Upper lobe of left lung (tissue), 6 donors: Measurements from ENCODE around the gene ZNF746. TPM values are rescaled to one million over a fixed set of nuclear protein-coding genes. Genes with fewer than 3 reads are reported as not detected.

Experiments used
- ATAC-seq, 2 donors: fragments of 200-7000 bp; cut with Tn5 transposase; one replicate each; pipeline ENCODE4 v1.9.1; 2022; ENCODE audit warnings: mild to moderate bottlenecking in 2 of 2, moderate library complexity in 2 of 2; ENCODE audit not compliant: low FRiP score in 2 of 2
- DNase-seq, 2 donors: peaks; one replicate each; pipeline ENCODE4 v3.0.0-alpha.2; 2019 to 2020
- H3K27ac ChIP-seq, 4 donors: fragments of 200-600 bp; sonication (generic); one replicate each; pipeline ENCODE4 v1.5.1; 2016 to 2019
- H3K27me3 ChIP-seq, 4 donors: fragments of 200-600 bp; sonication (generic); one replicate each; pipeline ENCODE4 v1.5.1; 2017 to 2019
- H3K36me3 ChIP-seq, 4 donors: fragments of 200-600 bp; sonication (generic); one replicate each; pipeline ENCODE4 v1.5.1; 2016 to 2019
- H3K4me1 ChIP-seq, 4 donors: fragments of 200-600 bp; sonication (generic); one replicate each; pipeline ENCODE4 v1.5.1; 2018 to 2019
- H3K4me3 ChIP-seq, 4 donors: fragments of 200-600 bp; sonication (generic); one replicate each; pipeline ENCODE4 v1.5.1; 2017 to 2019; ENCODE audit warnings: mild to moderate bottlenecking in 2 of 4, moderate library complexity in 1 of 4
- H3K9me3 ChIP-seq, 4 donors: fragments of 200-600 bp; sonication (generic); one replicate each; pipeline ENCODE4 v1.5.1; 2018 to 2019
- EP300 ChIP-seq, 4 donors: sonication (generic); formaldehyde crosslinking; IDR thresholded peaks; one replicate each; pipeline ENCODE4 v1.5.1; 2017; ENCODE audit warnings: antibody characterized with exemption in 4 of 4, control low read depth in 2 of 4
- POLR2A ChIP-seq, 4 donors: fragments of 450-650 bp; IDR thresholded peaks; one replicate each; pipeline ENCODE4 v1.5.1; 2016 to 2017; ENCODE audit warnings: antibody characterized with exemption in 4 of 4, mild to moderate bottlenecking in 2 of 4
- POLR2AphosphoS5 ChIP-seq, 2 donors: sonication (generic); formaldehyde crosslinking; IDR thresholded peaks; one replicate each; pipeline ENCODE4 v1.5.1; 2017; ENCODE audit warnings: antibody characterized with exemption in 2 of 2
- WGBS, 2 donors: methylation state at CpG; one replicate each; pipeline ENCODE4 v1.1.5; 2017 to 2018; 5-methylcytosine and 5-hydroxymethylcytosine counted together
- total RNA-seq, 6 donors: library from RNA; depleted of rRNA in 4 of 6; stranded (reverse); fragments of >200 nt in 4 of 6; gene quantifications; one replicate each; pipeline versions ENCODE4 v1.1.0 to v1.2.1, GENCODE V29; 2016 to 2021
- TF ChIP-seq, protein P1 (sequence below), 6 experiments: fragments of 450-650 bp in 4 of 6; fragments of 200-600 bp in 2 of 6; sonication (generic) in 2 of 6; IDR thresholded peaks; one replicate each; pipeline ENCODE4 v1.5.1; 2016 to 2019; ENCODE audit warnings: antibody characterized with exemption in 6 of 6
- donor health status: DM: no; HTN: no; CAD: no; lungs with moderate emphysema.
- donor health status: DM: no; HTN: yes; CAD: no; lungs with severe emphysema.

ZNF746 gene
- total RNA-seq, 6 donors from 2014 or later, result 19.4 to 54.5 (median 25.2) TPM

DNA sequence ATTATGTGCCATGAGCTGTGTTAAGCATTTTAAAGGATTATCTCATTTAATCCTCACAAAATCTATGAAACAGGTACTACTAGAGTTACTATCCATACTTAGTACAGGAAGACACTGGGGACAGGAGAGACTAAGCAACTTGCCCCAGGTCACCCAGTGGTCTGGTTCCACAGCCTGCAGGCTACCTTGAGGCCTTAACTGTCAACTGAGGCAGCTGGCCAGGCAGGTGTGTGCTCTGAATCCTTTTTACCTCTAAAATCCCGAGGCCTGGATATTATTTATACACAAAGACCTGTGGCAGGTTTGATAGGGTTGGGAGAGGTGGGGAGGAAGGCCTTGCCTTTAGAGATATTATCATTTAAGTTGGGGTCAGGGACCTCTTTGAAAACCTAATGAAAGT lies 39.8 kb downstream of the ZNF746 start:
- no peak overlapping the region for H3K4me3 ChIP-seq
- no peak for DNase-seq
- no peak overlapping the region for H3K27ac ChIP-seq
- H3K4me1 ChIP-seq, result peaks cover 13 to 32% (median 19%) of the 10 kb centered on the region in 4 donors
- peaks cover 9 to 40% (median 25%) of the 10 kb centered on the region in 4 donors for H3K36me3 ChIP-seq
- no peak for TF ChIP-seq POLR2A (IDR thresholded peaks at IDR 0.05)
- no peak for TF ChIP-seq POLR2AphosphoS5 (IDR thresholded peaks at IDR 0.05)
- no peak for TF ChIP-seq EP300 (IDR thresholded peaks at IDR 0.05)
- TF ChIP-seq, protein P1, sequence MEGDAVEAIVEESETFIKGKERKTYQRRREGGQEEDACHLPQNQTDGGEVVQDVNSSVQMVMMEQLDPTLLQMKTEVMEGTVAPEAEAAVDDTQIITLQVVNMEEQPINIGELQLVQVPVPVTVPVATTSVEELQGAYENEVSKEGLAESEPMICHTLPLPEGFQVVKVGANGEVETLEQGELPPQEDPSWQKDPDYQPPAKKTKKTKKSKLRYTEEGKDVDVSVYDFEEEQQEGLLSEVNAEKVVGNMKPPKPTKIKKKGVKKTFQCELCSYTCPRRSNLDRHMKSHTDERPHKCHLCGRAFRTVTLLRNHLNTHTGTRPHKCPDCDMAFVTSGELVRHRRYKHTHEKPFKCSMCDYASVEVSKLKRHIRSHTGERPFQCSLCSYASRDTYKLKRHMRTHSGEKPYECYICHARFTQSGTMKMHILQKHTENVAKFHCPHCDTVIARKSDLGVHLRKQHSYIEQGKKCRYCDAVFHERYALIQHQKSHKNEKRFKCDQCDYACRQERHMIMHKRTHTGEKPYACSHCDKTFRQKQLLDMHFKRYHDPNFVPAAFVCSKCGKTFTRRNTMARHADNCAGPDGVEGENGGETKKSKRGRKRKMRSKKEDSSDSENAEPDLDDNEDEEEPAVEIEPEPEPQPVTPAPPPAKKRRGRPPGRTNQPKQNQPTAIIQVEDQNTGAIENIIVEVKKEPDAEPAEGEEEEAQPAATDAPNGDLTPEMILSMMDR (IDR thresholded peaks at IDR 0.05), result no peak
- H3K27me3 ChIP-seq, result no peaks in the 10 kb centered on the region
- ATAC-seq, result no peak
- 79 to 84% methylated on average over 1 of the region's 1 CpG for WGBS, 2 donors
- H3K9me3 ChIP-seq, result no peaks in the 10 kb centered on the region

DNA sequence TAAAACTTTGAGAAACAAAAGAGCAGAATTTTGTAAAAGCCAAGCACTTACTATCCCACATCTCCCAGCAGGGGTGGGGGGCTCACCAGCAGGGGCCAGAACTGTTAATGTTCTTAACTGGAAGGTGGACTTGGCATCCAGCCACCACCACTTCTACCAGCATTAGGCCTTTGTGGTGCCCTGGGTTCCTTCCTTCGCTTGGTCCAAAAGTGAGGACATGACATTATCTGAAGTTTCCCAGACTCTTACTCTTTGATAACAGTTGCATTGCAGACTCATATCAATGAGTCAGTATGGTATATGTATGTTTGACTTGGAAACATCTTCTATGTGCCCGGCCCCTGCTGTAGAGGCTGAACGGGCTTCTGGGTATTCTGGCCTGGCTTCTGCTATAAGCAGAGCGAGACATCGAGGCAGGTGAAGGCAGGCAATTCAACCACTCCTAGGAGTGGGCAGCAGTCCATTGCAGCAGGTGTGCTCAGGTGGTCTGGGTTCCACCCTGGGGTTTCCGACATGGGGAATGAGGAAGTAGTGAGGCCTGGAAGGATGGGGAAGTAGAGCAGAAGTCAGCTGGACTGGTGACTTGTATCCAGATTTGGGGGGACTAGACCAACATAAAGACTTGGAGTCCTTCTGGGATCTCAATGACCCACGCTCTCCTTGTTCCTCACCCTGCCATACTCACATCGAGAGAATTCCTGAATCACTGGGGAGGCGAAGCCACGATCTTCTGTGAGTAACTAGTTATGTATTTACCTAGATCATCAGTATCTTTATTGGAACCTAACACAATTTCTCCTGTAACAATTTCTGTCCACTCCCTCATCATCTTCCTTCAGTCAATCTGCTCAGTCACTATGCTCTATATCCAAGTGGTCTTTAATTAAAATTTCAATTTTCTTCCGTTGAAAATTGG lies 40.8 kb downstream of the ZNF746 start:
- H3K27me3 ChIP-seq, result no peaks in the 10 kb centered on the region
- 90 to 92% methylated on average over 11 of the region's 11 CpGs for WGBS, 2 donors
- peaks cover 9 to 43% (median 27%) of the 10 kb centered on the region in 4 donors for H3K36me3 ChIP-seq
- DNase-seq (no peak), ATAC-seq (no peak)
- peaks cover 13 to 32% (median 19%) of the 10 kb centered on the region in 4 donors for H3K4me1 ChIP-seq
- TF ChIP-seq EP300 (IDR thresholded peaks at IDR 0.05), result no peak
- TF ChIP-seq POLR2A (IDR thresholded peaks at IDR 0.05), result no peak
- TF ChIP-seq, protein P1 (IDR thresholded peaks at IDR 0.05), result no peak
- TF ChIP-seq POLR2AphosphoS5 (IDR thresholded peaks at IDR 0.05), result no peak
- no peak overlapping the region for H3K27ac ChIP-seq
- H3K4me3 ChIP-seq, result no peak overlapping the region
- no peaks in the 10 kb centered on the region for H3K9me3 ChIP-seq

DNA sequence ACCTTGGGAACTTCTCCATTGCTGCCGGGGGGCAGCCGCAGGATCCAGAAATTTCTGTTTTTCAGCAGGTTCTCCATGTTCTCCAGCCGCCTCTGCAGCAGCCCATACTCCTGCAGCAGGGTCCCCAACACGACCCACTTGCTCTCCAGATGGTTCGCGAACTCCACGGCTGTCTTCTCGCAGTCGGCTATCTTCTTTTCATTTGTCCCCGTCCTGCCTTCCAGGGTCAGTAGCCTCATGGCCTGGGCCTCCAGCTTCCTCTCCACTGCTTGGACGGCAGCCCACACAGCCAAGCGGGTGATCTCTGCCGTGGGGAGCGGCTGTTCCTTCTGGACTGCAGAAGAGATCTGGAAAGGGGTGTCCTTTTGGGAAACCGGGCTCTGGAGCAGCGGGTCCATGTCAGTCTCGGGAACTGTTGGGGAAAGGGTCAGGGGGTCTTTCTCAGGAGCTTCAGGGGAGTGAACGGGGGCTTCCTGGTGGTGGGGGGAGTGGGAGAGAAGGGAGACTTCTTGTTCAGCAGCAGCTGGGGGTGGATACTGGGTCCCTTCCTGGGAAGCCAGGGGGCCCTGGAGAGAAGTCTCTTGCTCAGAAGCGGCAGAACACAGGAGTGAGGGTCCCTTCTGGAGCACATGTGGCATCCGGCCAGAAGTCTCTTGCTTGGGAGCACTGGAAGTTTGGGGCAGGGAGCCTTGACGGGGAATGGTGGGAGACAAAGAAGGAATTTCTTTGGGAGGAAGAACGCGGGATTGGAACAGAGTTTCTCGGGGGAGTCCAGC lies 42.2 kb downstream of the ZNF746 start:
- H3K27me3 ChIP-seq, result no peaks in the 10 kb centered on the region
- no peak for TF ChIP-seq POLR2AphosphoS5 (IDR thresholded peaks at IDR 0.05)
- no peak for TF ChIP-seq EP300 (IDR thresholded peaks at IDR 0.05)
- TF ChIP-seq POLR2A (IDR thresholded peaks at IDR 0.05), result no peak
- TF ChIP-seq, protein P1 (IDR thresholded peaks at IDR 0.05), result no peak
- no peak overlapping the region for H3K4me3 ChIP-seq
- H3K27ac ChIP-seq, result no peak overlapping the region
- H3K4me1 ChIP-seq, result peaks cover 13 to 24% (median 14%) of the 10 kb centered on the region in 4 donors
- DNase-seq (no peak), ATAC-seq (no peak)
- H3K36me3 ChIP-seq, result peaks cover 13 to 56% (median 38%) of the 10 kb centered on the region in 4 donors
- 91 to 92% methylated on average over 24 of the region's 24 CpGs for WGBS, 2 donors
- no peaks in the 10 kb centered on the region for H3K9me3 ChIP-seq

DNA sequence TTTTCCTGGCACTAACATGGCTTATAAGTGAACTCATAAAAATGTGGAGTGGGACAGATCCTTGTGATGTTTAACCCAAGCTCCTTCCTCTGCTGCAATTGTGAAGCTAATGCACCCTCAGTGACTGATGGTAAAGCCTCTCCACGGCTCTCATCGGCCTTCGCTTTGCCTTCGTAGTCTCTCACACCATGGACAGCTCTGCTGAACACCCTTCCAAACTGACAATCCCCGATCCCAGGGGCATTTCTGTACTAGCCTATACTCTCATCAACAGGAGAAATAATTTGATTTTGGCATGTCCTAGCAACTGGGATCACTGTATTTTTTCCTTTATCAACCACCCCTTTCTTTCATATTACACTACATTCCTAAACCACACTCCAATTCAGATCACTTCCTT lies 42.9 kb downstream of the ZNF746 start:
- H3K27me3 ChIP-seq, result no peaks in the 10 kb centered on the region
- ATAC-seq (no peak), DNase-seq (no peak)
- H3K9me3 ChIP-seq, result no peaks in the 10 kb centered on the region
- H3K36me3 ChIP-seq, result peaks cover 19 to 62% (median 44%) of the 10 kb centered on the region in 4 donors
- WGBS, 2 donors, result 95 to 96% methylated on average over 5 of the region's 5 CpGs
- TF ChIP-seq POLR2A (IDR thresholded peaks at IDR 0.05) (no peak), POLR2AphosphoS5 (IDR thresholded peaks at IDR 0.05) (no peak), EP300 (IDR thresholded peaks at IDR 0.05) (no peak)
- TF ChIP-seq, protein P1 (IDR thresholded peaks at IDR 0.05), result no peak
- H3K4me3 ChIP-seq, result no peak overlapping the region
- H3K4me1 ChIP-seq, result peaks cover 13 to 24% (median 14%) of the 10 kb centered on the region in 4 donors
- no peak overlapping the region for H3K27ac ChIP-seq
